Endothelial cell of umbilical vein (primary cell): ENCODE data around the gene MARS1. TPM values are rescaled to one million over a fixed set of nuclear protein-coding genes. Genes with fewer than 3 reads are reported as not detected.

ENCODE experiments used
- BruUV-seq: library from RNA; stranded (reverse); fragments of 400-500 nt; replicated peaks from 2 replicates; lab custom pipeline; 2021; lab: Mats Ljungman, UMichigan
- CTCF ChIA-PET: fragments of 300-600, 350-600 bp; sonication (Branson Sonifier 250); formaldehyde crosslinking; loops from one replicate; lab custom pipeline; 2021; ENCODE audit warnings: antibody characterized with exemption, inconsistent platforms; lab: Charles Lee
- POLR2A ChIA-PET: fragments of 300-600, 350-600 bp; sonication (Branson Sonifier 250); formaldehyde crosslinking; loops from one replicate; lab custom pipeline; 2021; ENCODE audit warnings: antibody characterized with exemption, inconsistent platforms; lab: Charles Lee
- DNase-seq: peaks from one replicate; pipeline ENCODE4 v3.0.0-alpha.2; 2011; ENCODE audit warnings: low read depth, low spot score
- FAIRE-seq: peaks from 2 replicates; lab custom pipeline; 2011; peaks lifted over from hg19 to GRCh38; lab: Jason Lieb, UNC
- H2AFZ ChIP-seq: 2 replicates; pipeline ENCODE4 v1.6.0; 2012; ENCODE audit warnings: low read depth, low read length, control low read depth, inconsistent platforms
- H3K27ac ChIP-seq: 2 replicates; pipeline ENCODE4 v1.5.1; 2011; ENCODE audit warnings: low read depth, mild to moderate bottlenecking, control low read depth, low read length, moderate library complexity; ENCODE audit not compliant: insufficient read depth
- H3K27me3 ChIP-seq, 2 experiments: 2 replicates each; pipeline versions ENCODE4 v1.6.0 to v1.6.1; 2011; ENCODE audit warnings: low read length in 2 of 2, mixed read lengths in 1 of 2; ENCODE audit not compliant: control insufficient read depth in 2 of 2, insufficient read depth in 2 of 2
- H3K36me3 ChIP-seq, 2 experiments: 2 replicates in 1 of 2; 3 replicates in 1 of 2; pipeline ENCODE4 v1.5.1; 2011; ENCODE audit warnings: low read length in 2 of 2, mild to moderate bottlenecking in 1 of 2, moderate library complexity in 1 of 2; ENCODE audit not compliant: control insufficient read depth in 2 of 2, insufficient read depth in 2 of 2; ENCODE audit errors: extremely low read depth in 1 of 2
- H3K4me1 ChIP-seq: 3 replicates; pipeline ENCODE4 v1.5.1; 2011; ENCODE audit warnings: mild to moderate bottlenecking, low read length; ENCODE audit not compliant: control insufficient read depth, insufficient read depth; ENCODE audit errors: extremely low read depth
- H3K4me2 ChIP-seq: 2 replicates; pipeline ENCODE4 v1.6.1; 2011; ENCODE audit warnings: low read length, control low read depth, mixed read lengths; ENCODE audit not compliant: insufficient read depth
- H3K4me3 ChIP-seq, 3 experiments: fragments of 200-600 bp in 1 of 3; sonication (generic), shearing (Covaris generic) in 1 of 3; replicated peaks in 1 of 3; 2 replicates each; pipeline ENCODE4 v1.5.1; 2011 to 2016; ENCODE audit warnings: control low read depth in 3 of 3, low read length in 3 of 3, mild to moderate bottlenecking in 2 of 3, inconsistent platforms in 1 of 3, low read depth in 1 of 3, moderate library complexity in 1 of 3; ENCODE audit not compliant: insufficient read depth in 1 of 3
- H3K79me2 ChIP-seq: 2 replicates; pipeline ENCODE4 v1.6.0; 2012; ENCODE audit warnings: low read length, inconsistent platforms; ENCODE audit not compliant: control insufficient read depth, insufficient read depth
- H3K9ac ChIP-seq: replicated peaks from 2 replicates; pipeline ENCODE3; 2011; ENCODE audit warnings: low read length, control low read depth; ENCODE audit not compliant: insufficient read depth; ENCODE audit errors: extremely low read depth
- H3K9me1 ChIP-seq: replicated peaks from 3 replicates; pipeline ENCODE4 v1.6.0; 2011; ENCODE audit warnings: mild to moderate bottlenecking, low read length; ENCODE audit not compliant: control insufficient read depth, insufficient read depth; ENCODE audit errors: extremely low read depth
- H3K9me3 ChIP-seq: replicated peaks from 2 replicates; pipeline ENCODE4 v1.5.1; 2012; ENCODE audit warnings: low read length, inconsistent platforms; ENCODE audit not compliant: control insufficient read depth, insufficient read depth
- H4K20me1 ChIP-seq: replicated peaks from 2 replicates; pipeline ENCODE3; 2011; ENCODE audit warnings: mild to moderate bottlenecking, low read length; ENCODE audit not compliant: control insufficient read depth, insufficient read depth; ENCODE audit errors: extremely low read depth
- EZH2 ChIP-seq: IDR thresholded peaks from 2 replicates; pipeline ENCODE4 v1.6.1; 2012; ENCODE audit warnings: borderline replicate concordance, low read depth, mild to moderate bottlenecking, moderate library complexity, low read length, inconsistent platforms; ENCODE audit not compliant: severe bottlenecking
- FOS ChIP-seq: IDR thresholded peaks from 2 replicates; pipeline ENCODE4 v1.6.1; 2011; ENCODE audit warnings: mild to moderate bottlenecking, low read length, moderate library complexity, borderline replicate concordance; ENCODE audit not compliant: insufficient read depth
- GATA2 ChIP-seq: IDR thresholded peaks from 2 replicates; pipeline ENCODE4 v1.7.0; 2011; ENCODE audit warnings: low read depth, mild to moderate bottlenecking, moderate library complexity, mixed read lengths, low read length; ENCODE audit not compliant: insufficient read length, insufficient read depth
- JUN ChIP-seq: IDR thresholded peaks from 2 replicates; pipeline ENCODE4 v1.6.1; 2011; ENCODE audit warnings: borderline replicate concordance, low read depth; ENCODE audit not compliant: insufficient read length, insufficient read depth
- MYC ChIP-seq: IDR thresholded peaks from one replicate; pipeline ENCODE4 v1.6.1; 2011; ENCODE audit warnings: mild to moderate bottlenecking, low read depth, low read length
- POLR2A ChIP-seq: IDR thresholded peaks from 2 replicates; pipeline ENCODE4 v1.6.1; 2012; ENCODE audit warnings: low read depth, mild to moderate bottlenecking, control low read depth, low read length
- POLR2AphosphoS5 ChIP-seq: IDR thresholded peaks from 2 replicates; pipeline ENCODE4 v1.6.1; 2012; ENCODE audit warnings: low read depth, mild to moderate bottlenecking, control low read depth, low read length, moderate library complexity; ENCODE audit not compliant: insufficient read depth
- dilution Hi-C: fragments of 300-500 bp; cut with MboI; formaldehyde crosslinking; loops from one replicate; pipeline ENCODE4 v1.15.0; 2019; ENCODE audit warnings: low sequenced_read_pairs; ENCODE audit not compliant: extremely low pct_ligation_motif_present
- intact Hi-C: fragments of 100-400 bp; cut with micrococcal nuclease; formaldehyde crosslinking; loops from one replicate; pipeline ENCODE4 v1.10.0; 2022
- polyA plus RNA-seq, 4 experiments: library from polyadenylated mRNA; depleted of rRNA in 3 of 4; stranded (reverse) in 3 of 4; unstranded in 1 of 4; fragments of >200 nt; gene quantifications; 2 replicates each; pipeline versions ENCODE4 v1.2.1 to v1.2.3, GENCODE V29; 2011 to 2012; ENCODE audit warnings: missing spikeins in 1 of 4
- total RNA-seq: library from RNA; stranded (reverse); gene quantifications from 2 replicates; pipeline ENCODE4 v1.2.3, GENCODE V29; 2021
- TF ChIP-seq, protein P1 (sequence below), 2 donors: IDR thresholded peaks; 1 replicate in 1 of 2; 2 replicates in 1 of 2; pipeline ENCODE4 v1.5.1; 2011; ENCODE audit warnings: low read length in 2 of 2, mild to moderate bottlenecking in 2 of 2, moderate library complexity in 2 of 2, control low read depth in 1 of 2, inconsistent platforms in 1 of 2, low read depth in 1 of 2; ENCODE audit not compliant: insufficient read depth in 1 of 2; ENCODE audit errors: extremely low read depth in 1 of 2
- TF ChIP-seq, protein P2 (sequence below): IDR thresholded peaks from 2 replicates; pipeline ENCODE4 v1.6.1; 2011; ENCODE audit not compliant: insufficient read depth, insufficient read length

The MARS1 gene
- total and polyA plus RNA-seq, 2 donors (not counting 3 experiments of a cell fraction or from before 2014, with no cell fraction given) = 118 to 212 TPM

DNA sequence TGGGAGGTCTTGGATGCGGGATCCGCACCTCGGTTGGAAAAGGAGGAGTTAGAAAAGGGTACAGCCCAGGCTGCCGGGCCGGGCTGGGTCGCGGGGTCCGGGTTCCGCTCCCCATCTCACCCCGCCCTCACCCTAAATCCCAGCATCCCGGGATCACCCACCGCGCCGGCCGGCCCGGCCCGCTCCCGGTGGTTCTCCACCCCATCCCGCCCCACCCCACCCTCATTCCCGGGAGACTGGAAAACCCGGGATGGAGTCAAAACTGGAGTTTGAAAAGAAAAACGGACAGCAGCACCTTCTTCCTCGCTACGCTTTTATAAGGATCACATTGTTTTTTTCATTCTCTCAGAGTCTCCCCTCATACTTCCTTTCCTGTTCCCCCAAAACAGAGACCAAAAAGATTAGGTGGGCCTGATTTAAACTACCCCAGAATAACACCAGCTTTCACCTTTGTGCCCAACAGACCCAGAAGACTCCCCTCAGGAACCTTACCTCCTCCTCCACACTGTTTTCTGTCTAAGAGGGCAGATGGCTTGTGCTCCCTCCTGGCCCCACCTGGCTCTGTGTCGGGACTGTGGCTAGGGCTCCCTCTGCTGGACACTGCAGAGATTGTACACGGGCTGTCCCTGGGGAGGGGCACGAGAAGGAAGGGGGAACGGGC, 25.5 kb upstream of the MARS1 start:
- Histone ChIP-seq H3K9me3 (no peaks in the 10 kb centered on the region), H3K9ac (peak overlapping the region; percentile 46), H3K9me1 (no peaks in the 10 kb centered on the region), H3K36me3 (no peaks in the 10 kb centered on the region), H3K4me3 (peak overlapping the region; percentile 47 to 60 (median 47)), H3K4me1 (peaks cover 14% of the 10 kb centered on the region), H3K27me3 (peaks cover 9 to 12% of the 10 kb centered on the region in 2 experiments), H3K79me2 (no peaks in the 10 kb centered on the region), H3K4me2 (peak overlapping the region; percentile 60), H2AFZ (peak overlapping the region; percentile 71), H3K27ac (no peak overlapping the region), H4K20me1 (no peaks in the 10 kb centered on the region)
- no TSS peak for BruUV-seq
- TF ChIP-seq FOS = no peak
- TF ChIP-seq, protein P1, sequence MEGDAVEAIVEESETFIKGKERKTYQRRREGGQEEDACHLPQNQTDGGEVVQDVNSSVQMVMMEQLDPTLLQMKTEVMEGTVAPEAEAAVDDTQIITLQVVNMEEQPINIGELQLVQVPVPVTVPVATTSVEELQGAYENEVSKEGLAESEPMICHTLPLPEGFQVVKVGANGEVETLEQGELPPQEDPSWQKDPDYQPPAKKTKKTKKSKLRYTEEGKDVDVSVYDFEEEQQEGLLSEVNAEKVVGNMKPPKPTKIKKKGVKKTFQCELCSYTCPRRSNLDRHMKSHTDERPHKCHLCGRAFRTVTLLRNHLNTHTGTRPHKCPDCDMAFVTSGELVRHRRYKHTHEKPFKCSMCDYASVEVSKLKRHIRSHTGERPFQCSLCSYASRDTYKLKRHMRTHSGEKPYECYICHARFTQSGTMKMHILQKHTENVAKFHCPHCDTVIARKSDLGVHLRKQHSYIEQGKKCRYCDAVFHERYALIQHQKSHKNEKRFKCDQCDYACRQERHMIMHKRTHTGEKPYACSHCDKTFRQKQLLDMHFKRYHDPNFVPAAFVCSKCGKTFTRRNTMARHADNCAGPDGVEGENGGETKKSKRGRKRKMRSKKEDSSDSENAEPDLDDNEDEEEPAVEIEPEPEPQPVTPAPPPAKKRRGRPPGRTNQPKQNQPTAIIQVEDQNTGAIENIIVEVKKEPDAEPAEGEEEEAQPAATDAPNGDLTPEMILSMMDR (IDR thresholded peaks at IDR 0.05; ENCODE audit: extremely low read depth in 1 of 2, insufficient read depth in 1 of 2, low read depth in 1 of 2, low read length in 2 of 2) = peak; percentile 97 to 98
- dilution Hi-C loops = no loop called here
- FAIRE-seq = peak; percentile 98
- DNase-seq = peak; percentile 90
- CTCF ChIA-PET = interaction anchor here (0.6 to 2.2 kb wide), 7 partner anchors 9 to 207 kb away, joined by 3 to 9 read pairs (median 4); partner anchors contain the start of gene B4GALNT1
- POLR2A ChIA-PET = no interaction called here
- intact Hi-C loops = no loop called here

DNA sequence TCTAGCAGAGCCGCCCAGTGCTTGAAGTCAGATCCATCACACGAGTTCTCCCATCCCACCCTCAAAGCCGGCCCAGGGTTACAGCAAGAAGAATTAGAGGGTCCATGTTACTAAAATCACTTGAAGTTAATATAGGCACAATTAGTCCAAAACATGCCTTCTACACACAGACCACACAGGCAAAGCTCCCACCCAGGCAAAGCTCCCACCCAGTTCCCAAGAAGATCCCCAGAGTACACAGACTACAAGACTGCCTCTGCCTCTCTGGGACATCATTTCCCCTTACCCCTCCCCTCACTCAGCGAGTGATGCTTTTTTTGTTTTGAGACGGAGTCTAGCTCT, 25.0 kb upstream of the MARS1 start:
- peaks cover 14% of the 10 kb centered on the region for H3K4me1 ChIP-seq
- peaks cover 9 to 15% of the 10 kb centered on the region in 2 experiments for H3K27me3 ChIP-seq
- TF ChIP-seq, protein P1 (IDR thresholded peaks at IDR 0.05; ENCODE audit: extremely low read depth in 1 of 2, insufficient read depth in 1 of 2, low read depth in 1 of 2, low read length in 2 of 2) = no peak
- TF ChIP-seq GATA2 (no peak), FOS (no peak), JUN (no peak), POLR2AphosphoS5 (no peak), MYC (no peak), EZH2 (no peak), POLR2A (no peak)
- TF ChIP-seq, protein P2, sequence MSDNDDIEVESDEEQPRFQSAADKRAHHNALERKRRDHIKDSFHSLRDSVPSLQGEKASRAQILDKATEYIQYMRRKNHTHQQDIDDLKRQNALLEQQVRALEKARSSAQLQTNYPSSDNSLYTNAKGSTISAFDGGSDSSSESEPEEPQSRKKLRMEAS = no peak
- no peaks in the 10 kb centered on the region for H3K79me2 ChIP-seq
- ChIA-PET POLR2A (no interaction called here), CTCF (interaction anchor here (0.7 to 2.2 kb wide), 6 partner anchors 9 to 208 kb away, joined by 3 to 9 read pairs (median 4); no protein-coding TSS in a partner anchor)
- DNase-seq = no peak
- no peak for FAIRE-seq
- no peaks in the 10 kb centered on the region for H3K9me1 ChIP-seq
- no peaks in the 10 kb centered on the region for H3K36me3 ChIP-seq
- H3K9ac ChIP-seq = no peak overlapping the region
- H3K27ac ChIP-seq = no peak overlapping the region
- no peak overlapping the region for H2AFZ ChIP-seq
- no peaks in the 10 kb centered on the region for H4K20me1 ChIP-seq
- BruUV-seq = no TSS peak
- H3K4me3 ChIP-seq = no peak overlapping the region
- no peak overlapping the region for H3K4me2 ChIP-seq
- intact Hi-C loops (no loop called here), dilution Hi-C loops (no loop called here)
- H3K9me3 ChIP-seq = no peaks in the 10 kb centered on the region
